ENCODE measurements around the gene INSYN2B. TPM values are rescaled to one million over a fixed set of nuclear protein-coding genes. Genes with fewer than 3 reads are reported as not detected.

The INSYN2B gene
- total RNA-seq, 4 donors from 2014 or later: 2.5 TPM; not detected in 3

DNA sequence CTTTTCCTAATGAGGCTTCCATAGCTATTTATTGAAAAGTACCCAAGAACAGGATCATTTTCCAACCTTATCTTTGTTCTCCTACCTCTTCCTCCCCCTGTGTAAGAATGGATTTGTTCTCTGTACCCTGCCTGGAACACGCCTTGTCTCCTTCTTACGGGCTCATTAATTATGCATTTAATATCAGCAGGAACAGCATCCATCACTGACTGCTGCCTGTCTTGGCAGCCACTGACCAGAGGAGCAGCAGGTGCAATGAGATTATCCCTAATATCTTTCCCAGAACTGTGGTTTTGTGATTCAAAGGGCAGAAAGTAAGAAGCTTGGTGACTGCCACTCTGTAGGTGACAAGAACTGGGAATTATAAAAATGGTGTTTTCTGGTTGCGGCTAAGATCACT is 19.3 kb upstream of the INSYN2B start:
- Histone ChIP-seq H3K9me3 (no peaks in the 10 kb centered on the region), H3K4me1 (no peaks in the 10 kb centered on the region), H3K27ac (no peak overlapping the region), H3K4me3 (no peak overlapping the region), H3K27me3 (no peaks in the 10 kb centered on the region), H3K36me3 (no peaks in the 10 kb centered on the region)
- TF ChIP-seq POLR2A (IDR thresholded peaks at IDR 0.05) (no peak), CTCF (IDR thresholded peaks at IDR 0.05) (no peak)
- no peak for DNase-seq

DNA sequence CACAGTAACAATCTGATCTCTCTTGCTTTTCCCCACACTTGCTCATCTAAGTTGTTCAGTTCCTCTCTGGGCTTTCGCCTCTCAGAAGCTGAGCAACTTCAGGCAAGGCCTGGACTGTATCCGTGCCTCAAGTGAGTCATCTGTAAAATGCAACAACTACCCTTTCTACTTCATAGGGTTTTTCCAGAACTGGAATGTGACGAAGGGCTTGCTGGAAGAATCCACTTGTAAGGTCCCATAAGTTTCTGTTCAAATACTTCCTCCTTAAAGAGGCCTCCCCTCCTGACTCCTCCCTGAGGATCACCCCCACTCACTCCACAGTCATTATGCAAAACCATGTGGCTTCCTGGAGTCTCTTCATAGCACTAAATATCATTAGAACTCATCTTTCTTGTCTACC is 17.5 kb upstream of the INSYN2B start:
- DNase-seq: no peak
- TF ChIP-seq POLR2A (IDR thresholded peaks at IDR 0.05) (no peak), CTCF (IDR thresholded peaks at IDR 0.05) (no peak)
- Histone ChIP-seq H3K36me3 (no peaks in the 10 kb centered on the region), H3K27ac (no peak overlapping the region), H3K4me1 (no peaks in the 10 kb centered on the region), H3K27me3 (no peaks in the 10 kb centered on the region), H3K9me3 (no peaks in the 10 kb centered on the region), H3K4me3 (no peak overlapping the region)

DNA sequence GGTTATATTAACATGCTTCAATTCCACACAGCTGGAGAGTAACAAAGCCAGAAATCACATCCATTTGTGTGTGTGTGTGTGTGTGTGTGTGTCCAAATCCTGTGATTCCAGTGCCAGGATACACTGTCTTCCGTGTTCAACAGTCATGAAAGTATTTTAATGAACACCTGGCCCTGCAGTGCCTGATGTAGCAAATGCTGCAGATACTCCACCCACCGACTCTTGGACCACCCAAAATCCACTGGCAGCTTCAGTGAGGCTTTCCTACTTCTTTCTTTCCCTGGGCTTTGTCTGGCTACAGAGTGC is 13.1 kb upstream of the INSYN2B start:
- no peak overlapping the region for H3K27ac ChIP-seq
- no peak for TF ChIP-seq POLR2A (IDR thresholded peaks at IDR 0.05)
- TF ChIP-seq CTCF (IDR thresholded peaks at IDR 0.05): no peak
- H3K4me1 ChIP-seq: no peaks in the 10 kb centered on the region
- DNase-seq: no peak
- no peaks in the 10 kb centered on the region for H3K27me3 ChIP-seq
- no peak overlapping the region for H3K4me3 ChIP-seq
- no peaks in the 10 kb centered on the region for H3K36me3 ChIP-seq
- no peaks in the 10 kb centered on the region for H3K9me3 ChIP-seq

DNA sequence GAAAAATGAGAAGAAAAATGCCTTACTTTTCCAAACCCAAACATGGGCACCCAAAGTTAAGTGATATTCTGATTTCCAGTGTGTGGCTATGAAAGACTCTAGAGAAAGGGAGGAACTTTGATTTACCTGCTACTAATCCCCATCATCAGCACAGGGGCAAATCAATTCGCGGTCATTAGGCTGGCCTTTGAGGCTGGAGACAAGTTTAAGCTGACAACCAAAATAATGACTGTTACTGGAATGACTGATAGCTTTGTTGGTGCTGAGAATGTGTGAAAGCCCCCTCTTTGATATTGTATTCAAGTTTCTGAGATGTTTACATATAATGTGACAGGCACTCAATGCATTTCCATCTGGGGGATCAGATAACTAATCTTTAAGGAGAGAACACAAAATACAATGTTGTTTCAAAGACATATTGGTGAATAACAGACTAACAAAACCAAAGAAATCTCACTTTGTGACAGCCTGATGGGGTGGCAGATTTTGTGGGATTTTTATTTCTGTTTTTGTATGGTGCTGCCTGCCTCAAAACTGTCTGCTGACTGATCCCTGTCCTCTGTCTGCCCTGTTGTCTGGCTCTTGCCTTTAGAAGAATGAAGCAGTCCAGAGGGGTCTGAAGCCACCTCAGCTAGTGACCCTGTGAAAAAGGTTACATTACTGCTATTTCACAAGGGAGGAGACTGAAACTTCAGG is 12.6 kb upstream of the INSYN2B start:
- H3K9me3 ChIP-seq: no peaks in the 10 kb centered on the region
- H3K4me3 ChIP-seq: no peak overlapping the region
- no peak overlapping the region for H3K27ac ChIP-seq
- H3K36me3 ChIP-seq: no peaks in the 10 kb centered on the region
- DNase-seq: no peak
- TF ChIP-seq CTCF (IDR thresholded peaks at IDR 0.05): no peak
- no peaks in the 10 kb centered on the region for H3K4me1 ChIP-seq
- H3K27me3 ChIP-seq: no peaks in the 10 kb centered on the region

GRCh38 chr5:169991115-169991869 is 11.0 kb upstream of the INSYN2B start:
- no peak for DNase-seq
- H3K4me1 ChIP-seq: no peaks in the 10 kb centered on the region
- H3K4me3 ChIP-seq: no peak overlapping the region

More at GRCh38 chr5:169991115-169991869, 11.0 kb upstream of the INSYN2B start:
- Histone ChIP-seq H3K36me3 (no peaks in the 10 kb centered on the region), H3K27ac (no peak overlapping the region), H3K9me3 (no peaks in the 10 kb centered on the region), H3K27me3 (no peaks in the 10 kb centered on the region)
- TF ChIP-seq POLR2A (IDR thresholded peaks at IDR 0.05) (no peak), CTCF (IDR thresholded peaks at IDR 0.05) (no peak)
